ENCODE data around the gene MPV17.

MPV17 gene, protein sequence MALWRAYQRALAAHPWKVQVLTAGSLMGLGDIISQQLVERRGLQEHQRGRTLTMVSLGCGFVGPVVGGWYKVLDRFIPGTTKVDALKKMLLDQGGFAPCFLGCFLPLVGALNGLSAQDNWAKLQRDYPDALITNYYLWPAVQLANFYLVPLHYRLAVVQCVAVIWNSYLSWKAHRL

DNA sequence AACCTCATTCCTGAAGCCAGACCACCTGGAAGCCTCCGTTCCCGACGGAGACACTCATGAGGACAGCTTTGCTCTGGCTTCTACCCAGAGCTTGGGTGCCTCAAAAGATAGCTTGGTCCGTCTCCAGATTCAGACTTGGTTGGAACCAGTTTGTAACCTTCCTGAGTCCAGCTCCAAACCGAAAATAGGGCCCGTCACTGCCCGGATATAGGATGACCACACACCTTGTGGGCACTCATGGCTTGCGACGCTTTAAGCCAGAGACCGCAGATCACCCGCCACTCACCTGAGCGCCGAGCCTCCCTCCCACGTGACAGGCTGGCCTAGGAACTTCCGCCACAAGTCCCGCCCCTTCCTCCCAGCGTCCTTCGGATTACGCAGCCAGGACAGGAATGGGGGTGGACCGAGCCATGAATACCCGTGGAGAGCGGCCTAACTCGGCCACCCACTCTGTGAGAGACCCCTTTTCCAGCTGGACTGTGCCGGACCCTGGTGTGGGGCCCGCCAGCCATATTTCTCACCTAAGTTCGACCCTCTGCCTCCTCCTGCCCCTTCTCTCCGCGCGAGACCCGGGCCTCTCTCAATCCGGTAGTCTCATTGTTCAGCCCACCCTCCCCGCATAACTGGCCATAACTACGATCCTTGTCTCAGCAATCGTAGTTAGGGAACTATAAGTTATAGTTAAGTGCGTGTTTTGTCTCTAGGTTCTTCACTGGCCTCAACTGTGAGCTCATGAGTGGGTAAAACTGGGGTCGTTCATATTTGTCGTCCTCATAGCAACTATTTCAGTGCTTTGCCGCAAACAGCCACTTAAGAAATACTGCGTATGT, at the start of gene MPV17:
Gene MPV17, minus strand, starts transcription at position 332 of the 830 bp plus-strand sequence. CDS start 580 bp downstream, outside the sequence.
- DNase-seq (ENCODE audit: insufficient read length, low spot score), result peak; percentile 93
- no peak for FAIRE-seq
- TF ChIP-seq, protein P1, sequence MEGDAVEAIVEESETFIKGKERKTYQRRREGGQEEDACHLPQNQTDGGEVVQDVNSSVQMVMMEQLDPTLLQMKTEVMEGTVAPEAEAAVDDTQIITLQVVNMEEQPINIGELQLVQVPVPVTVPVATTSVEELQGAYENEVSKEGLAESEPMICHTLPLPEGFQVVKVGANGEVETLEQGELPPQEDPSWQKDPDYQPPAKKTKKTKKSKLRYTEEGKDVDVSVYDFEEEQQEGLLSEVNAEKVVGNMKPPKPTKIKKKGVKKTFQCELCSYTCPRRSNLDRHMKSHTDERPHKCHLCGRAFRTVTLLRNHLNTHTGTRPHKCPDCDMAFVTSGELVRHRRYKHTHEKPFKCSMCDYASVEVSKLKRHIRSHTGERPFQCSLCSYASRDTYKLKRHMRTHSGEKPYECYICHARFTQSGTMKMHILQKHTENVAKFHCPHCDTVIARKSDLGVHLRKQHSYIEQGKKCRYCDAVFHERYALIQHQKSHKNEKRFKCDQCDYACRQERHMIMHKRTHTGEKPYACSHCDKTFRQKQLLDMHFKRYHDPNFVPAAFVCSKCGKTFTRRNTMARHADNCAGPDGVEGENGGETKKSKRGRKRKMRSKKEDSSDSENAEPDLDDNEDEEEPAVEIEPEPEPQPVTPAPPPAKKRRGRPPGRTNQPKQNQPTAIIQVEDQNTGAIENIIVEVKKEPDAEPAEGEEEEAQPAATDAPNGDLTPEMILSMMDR (IDR thresholded peaks at IDR 0.05; ENCODE audit: insufficient read depth, missing control alignments), result no peak

DNA sequence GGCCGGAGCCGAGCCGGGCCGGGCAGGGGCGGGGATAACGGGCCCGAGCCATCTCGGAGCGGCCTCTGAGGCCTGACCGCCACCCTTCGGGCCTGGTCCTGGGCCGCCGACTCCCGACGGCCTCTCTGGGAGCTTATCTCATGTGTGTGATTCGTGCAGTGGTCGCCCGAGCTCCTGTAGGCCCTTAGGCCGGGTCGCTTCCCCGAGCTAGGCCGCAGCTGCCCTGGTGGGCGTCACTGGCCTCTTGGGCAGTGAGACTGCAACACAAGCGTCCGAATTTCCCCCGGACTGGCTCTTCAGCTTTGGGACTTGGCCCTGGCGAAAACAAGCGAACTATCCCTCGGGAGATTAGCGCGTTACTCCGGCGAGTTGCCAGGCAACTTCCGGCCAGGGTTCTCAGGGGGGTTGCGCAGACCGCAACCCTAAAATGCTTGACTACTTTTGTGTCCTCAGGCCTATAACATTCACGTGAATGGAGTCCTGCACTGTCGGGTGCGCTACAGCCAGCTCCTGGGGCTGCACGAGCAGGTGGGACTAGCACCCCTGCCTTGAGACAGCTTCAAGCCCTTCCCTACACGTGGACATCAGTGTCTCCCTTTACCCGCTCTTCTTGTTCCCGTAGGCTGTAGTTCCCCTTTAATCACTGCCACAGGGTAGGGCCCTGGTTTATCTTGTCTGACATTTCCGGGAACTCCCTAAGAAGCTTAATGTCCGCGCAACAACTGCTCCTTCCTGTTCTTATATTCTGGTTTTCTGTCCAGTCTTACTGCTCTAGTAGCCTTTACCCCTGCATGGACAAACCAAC, 48.1 kb upstream of the MPV17 start:
- TF ChIP-seq, protein P1 (IDR thresholded peaks at IDR 0.05; ENCODE audit: insufficient read depth, missing control alignments), result no peak
- DNase-seq (ENCODE audit: insufficient read length, low spot score), result no peak
- no peak for FAIRE-seq

DNA sequence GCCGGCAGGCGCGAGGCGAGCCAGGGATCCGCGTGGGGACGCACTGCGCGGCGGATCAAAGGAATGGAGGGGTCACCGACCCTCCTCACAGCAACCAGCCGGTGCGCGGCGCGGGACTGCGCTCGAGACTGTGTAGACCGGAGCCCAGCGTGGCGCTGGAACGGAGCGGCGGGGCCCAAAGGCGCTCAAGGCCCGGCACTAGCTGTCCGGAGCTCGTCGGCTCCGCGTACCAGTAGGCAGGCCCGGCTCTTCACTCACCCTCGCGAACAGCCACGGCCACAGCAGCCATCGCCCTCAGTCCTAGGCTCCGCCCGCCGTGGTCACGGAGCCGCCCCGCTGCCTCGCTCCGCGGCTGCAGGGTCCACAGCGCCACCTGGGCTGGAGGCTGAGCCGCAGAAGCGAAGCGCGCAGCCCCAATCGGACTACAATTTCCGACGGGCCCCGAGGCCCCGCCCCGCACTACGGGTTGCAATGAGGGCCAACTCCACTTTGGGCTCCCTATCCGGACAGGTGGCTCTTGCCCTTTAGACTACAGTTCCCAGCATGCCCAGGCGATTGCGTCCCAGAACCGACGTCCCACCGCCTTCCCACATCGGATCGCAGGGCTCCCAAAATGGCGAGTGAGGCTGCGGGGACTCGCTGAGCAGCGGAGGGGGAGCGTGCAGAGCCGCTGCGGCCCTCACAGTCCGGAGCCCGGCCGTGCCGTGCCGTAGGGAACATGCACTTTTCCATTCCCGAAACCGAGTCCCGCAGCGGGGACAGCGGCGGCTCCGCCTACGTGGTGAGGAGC, 47.3 kb upstream of the MPV17 start, which contains the start of the genes EIF2B4 and SNX17:
Gene EIF2B4, minus strand, starts transcription at position 313 of the 790 bp plus-strand sequence. Its CDS starts 24 bp downstream, at position 289.
Gene SNX17, plus strand, starts transcription at position 591 of the 790 bp plus-strand sequence. Its CDS starts 128 bp downstream, at position 719.
- TF ChIP-seq, protein P1 (IDR thresholded peaks at IDR 0.05; ENCODE audit: insufficient read depth, missing control alignments), result peak; percentile 85
- FAIRE-seq, result no peak
- peak; percentile 77 for DNase-seq (ENCODE audit: insufficient read length, low spot score)

DNA sequence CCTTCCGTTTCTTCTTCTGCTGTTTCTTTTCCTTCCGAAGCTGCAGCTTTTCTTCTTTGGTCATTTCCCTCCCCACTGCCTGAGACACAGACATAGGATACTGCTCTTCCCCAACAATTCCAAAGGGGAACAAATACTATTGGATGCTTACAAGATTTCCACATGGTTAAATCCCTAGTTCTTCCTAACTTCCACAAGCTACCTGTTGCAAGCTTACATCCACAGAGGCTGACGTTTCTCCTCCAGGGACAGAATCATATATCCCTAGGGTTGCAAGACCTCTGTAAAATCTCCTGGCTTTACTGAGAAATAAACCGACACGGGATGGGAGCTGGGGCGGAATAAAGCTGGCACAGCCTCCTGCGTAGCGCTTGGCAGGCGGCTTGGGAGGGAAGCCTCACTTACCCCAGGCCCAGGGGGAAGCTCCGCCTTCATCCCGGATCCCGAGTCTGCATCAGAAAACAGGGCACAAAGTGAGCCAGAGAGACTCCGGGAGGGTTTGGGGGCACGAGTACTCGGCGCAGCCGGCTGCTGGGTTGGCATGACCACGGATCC, 46.7 kb upstream of the MPV17 start:
- TF ChIP-seq, protein P1 (IDR thresholded peaks at IDR 0.05; ENCODE audit: insufficient read depth, missing control alignments), result no peak
- FAIRE-seq, result no peak
- DNase-seq (ENCODE audit: insufficient read length, low spot score), result no peak

DNA sequence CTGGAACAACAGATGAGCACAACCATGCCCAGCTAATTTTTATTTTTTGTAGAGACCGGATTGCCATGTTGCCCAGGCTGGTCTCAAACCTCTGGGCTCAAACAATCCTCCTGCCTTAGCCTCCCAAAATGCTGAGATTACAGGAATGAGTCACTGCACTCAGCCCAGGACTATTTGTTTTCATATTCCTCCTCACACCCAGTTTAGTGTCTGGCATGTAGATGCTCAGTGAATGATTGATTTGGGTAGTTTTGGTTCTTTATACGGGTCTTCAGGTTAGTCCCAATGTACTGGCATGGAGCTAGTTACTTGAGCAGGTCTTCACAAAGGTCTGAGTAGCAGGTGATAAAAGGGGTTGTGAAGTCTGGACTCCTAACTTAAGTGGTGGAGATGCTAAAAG, 41.0 kb upstream of the MPV17 start:
- no peak for DNase-seq (ENCODE audit: insufficient read length, low spot score)
- no peak for FAIRE-seq
- TF ChIP-seq, protein P1 (IDR thresholded peaks at IDR 0.05; ENCODE audit: insufficient read depth, missing control alignments), result no peak
